GM21367 (cell line): ENCODE data around the gene GUCY2C.

ENCODE experiments used
- ATAC-seq: cut with Tn5 transposase; IDR thresholded peaks from one replicate; pipeline ENCODE4 v1.9.1; 2021; ENCODE audit not compliant: unreplicated experiment

The GUCY2C gene

GRCh38 chr12:14629832-14630710, 66.3 kb downstream of the GUCY2C start:
- peak; percentile 99 for ATAC-seq

- ATAC-seq: no peak
Observed at GRCh38 chr12:14628771-14629170, 67.6 kb downstream of the GUCY2C start.

GRCh38 chr12:14621826-14622225, 74.6 kb downstream of the GUCY2C start:
- ATAC-seq: peak; percentile 52

- peak; percentile 42 for ATAC-seq
Observed at GRCh38 chr12:14619741-14620501, 76.5 kb downstream of the GUCY2C start.

- no peak for ATAC-seq
Observed at GRCh38 chr12:14618983-14619382, 77.4 kb downstream of the GUCY2C start.

- peak; percentile 43 for ATAC-seq
Observed at GRCh38 chr12:14614704-14615121, 81.7 kb downstream of the GUCY2C start.

- peak; percentile 95 for ATAC-seq
Observed at GRCh38 chr12:14613718-14614117, 82.7 kb downstream of the GUCY2C start.

GRCh38 chr12:14612898-14613445, 83.4 kb downstream of the GUCY2C start:
- ATAC-seq: no peak

- no peak for ATAC-seq
Observed at GRCh38 chr12:14612250-14612649, 84.1 kb downstream of the GUCY2C start.

GRCh38 chr12:14611640-14612203, 84.7 kb downstream of the GUCY2C start:
- no peak for ATAC-seq

- ATAC-seq: no peak
Observed at GRCh38 chr12:14607568-14607967, 88.8 kb downstream of the GUCY2C start.

GRCh38 chr12:14605401-14605989, 90.9 kb downstream of the GUCY2C start:
- ATAC-seq: no peak

GRCh38 chr12:14601692-14602478, 94.5 kb downstream of the GUCY2C start:
- ATAC-seq: no peak

GRCh38 chr12:14597480-14597879, 98.9 kb downstream of the GUCY2C start:
- no peak for ATAC-seq

GRCh38 chr12:14591719-14592118, 104.7 kb downstream of the GUCY2C start:
- ATAC-seq: no peak

- no peak for ATAC-seq
Observed at GRCh38 chr12:14589169-14590004, 107.0 kb downstream of the GUCY2C start.

- ATAC-seq: no peak
Observed at GRCh38 chr12:14588571-14588970, 107.8 kb downstream of the GUCY2C start.

- no peak for ATAC-seq
Observed at GRCh38 chr12:14578646-14579045, 117.8 kb downstream of the GUCY2C start.

- ATAC-seq: peak; percentile 73
Observed at GRCh38 chr12:14577344-14577743, 119.1 kb downstream of the GUCY2C start.
